ENCODE data around the gene CEMIP.

The CEMIP gene

GRCh38 chr15:80787316-80787715, 8.1 kb downstream of the CEMIP start:
- Mint-ChIP-seq H3K36me3 (no peaks in the 10 kb centered on the region), H3K9me3 (no peaks in the 10 kb centered on the region), H3K27me3 (peaks cover 35% of the 10 kb centered on the region), H3K4me3 (no peak overlapping the region), H3K27ac (no peak overlapping the region), H3K4me1 (no peaks in the 10 kb centered on the region)
- ATAC-seq: no peak

GRCh38 chr15:80788536-80788935, 9.4 kb downstream of the CEMIP start:
- Mint-ChIP-seq H3K27ac (no peak overlapping the region), H3K9me3 (no peaks in the 10 kb centered on the region), H3K27me3 (peaks cover 39% of the 10 kb centered on the region), H3K36me3 (no peaks in the 10 kb centered on the region), H3K4me1 (no peaks in the 10 kb centered on the region), H3K4me3 (no peak overlapping the region)
- no peak for ATAC-seq

- Mint-ChIP-seq H3K4me1 (no peaks in the 10 kb centered on the region), H3K4me3 (no peak overlapping the region), H3K27ac (no peak overlapping the region), H3K36me3 (no peaks in the 10 kb centered on the region), H3K27me3 (peaks cover 40% of the 10 kb centered on the region), H3K9me3 (no peaks in the 10 kb centered on the region)
- ATAC-seq: no peak
Measured at GRCh38 chr15:80789296-80789695, 10.1 kb downstream of the CEMIP start.

- no peaks in the 10 kb centered on the region for H3K36me3 Mint-ChIP-seq
- H3K27me3 Mint-ChIP-seq: peaks cover 45% of the 10 kb centered on the region
- no peak for ATAC-seq
- H3K9me3 Mint-ChIP-seq: no peaks in the 10 kb centered on the region
- H3K4me1 Mint-ChIP-seq: no peaks in the 10 kb centered on the region
- no peak overlapping the region for H3K4me3 Mint-ChIP-seq
- H3K27ac Mint-ChIP-seq: no peak overlapping the region
Measured at GRCh38 chr15:80789796-80790195, 10.6 kb downstream of the CEMIP start.

GRCh38 chr15:80790236-80790635, 11.1 kb downstream of the CEMIP start:
- Mint-ChIP-seq H3K36me3 (no peaks in the 10 kb centered on the region), H3K4me3 (no peak overlapping the region), H3K4me1 (no peaks in the 10 kb centered on the region), H3K27ac (no peak overlapping the region), H3K27me3 (peaks cover 49% of the 10 kb centered on the region), H3K9me3 (no peaks in the 10 kb centered on the region)
- no peak for ATAC-seq

GRCh38 chr15:80791004-80791403, 11.8 kb downstream of the CEMIP start:
- Mint-ChIP-seq H3K27ac (no peak overlapping the region), H3K9me3 (no peaks in the 10 kb centered on the region), H3K4me1 (no peaks in the 10 kb centered on the region), H3K27me3 (peaks cover 54% of the 10 kb centered on the region), H3K4me3 (no peak overlapping the region), H3K36me3 (no peaks in the 10 kb centered on the region)
- ATAC-seq: no peak

- Mint-ChIP-seq H3K27ac (no peak overlapping the region), H3K4me3 (no peak overlapping the region), H3K36me3 (no peaks in the 10 kb centered on the region), H3K4me1 (no peaks in the 10 kb centered on the region), H3K27me3 (peaks cover 31% of the 10 kb centered on the region), H3K9me3 (peaks cover 4% of the 10 kb centered on the region)
- ATAC-seq: no peak
Measured at GRCh38 chr15:80796407-80796806, 17.2 kb downstream of the CEMIP start.

GRCh38 chr15:80798911-80799310, 19.7 kb downstream of the CEMIP start:
- Mint-ChIP-seq H3K27ac (no peak overlapping the region), H3K4me1 (no peaks in the 10 kb centered on the region), H3K9me3 (peaks cover 4% of the 10 kb centered on the region), H3K27me3 (peaks cover 16% of the 10 kb centered on the region), H3K4me3 (no peak overlapping the region), H3K36me3 (no peaks in the 10 kb centered on the region)
- no peak for ATAC-seq

- no peak overlapping the region for H3K4me3 Mint-ChIP-seq
- H3K27me3 Mint-ChIP-seq: peaks cover 7% of the 10 kb centered on the region
- no peaks in the 10 kb centered on the region for H3K36me3 Mint-ChIP-seq
- H3K4me1 Mint-ChIP-seq: no peaks in the 10 kb centered on the region
- ATAC-seq: no peak
- H3K27ac Mint-ChIP-seq: no peak overlapping the region
- peaks cover 4% of the 10 kb centered on the region for H3K9me3 Mint-ChIP-seq
Measured at GRCh38 chr15:80800067-80800466, 20.9 kb downstream of the CEMIP start.

GRCh38 chr15:80801891-80802680, 22.9 kb downstream of the CEMIP start:
- Mint-ChIP-seq H3K27me3 (no peaks in the 10 kb centered on the region), H3K4me1 (no peaks in the 10 kb centered on the region), H3K9me3 (peaks cover 4% of the 10 kb centered on the region), H3K36me3 (no peaks in the 10 kb centered on the region), H3K27ac (no peak overlapping the region), H3K4me3 (no peak overlapping the region)
- no peak for ATAC-seq

GRCh38 chr15:80803580-80804525, 24.7 kb downstream of the CEMIP start:
- H3K4me1 Mint-ChIP-seq: no peaks in the 10 kb centered on the region
- H3K27me3 Mint-ChIP-seq: peaks cover 9% of the 10 kb centered on the region
- no peak overlapping the region for H3K4me3 Mint-ChIP-seq
- no peak overlapping the region for H3K27ac Mint-ChIP-seq
- H3K9me3 Mint-ChIP-seq: peaks cover 4% of the 10 kb centered on the region
- H3K36me3 Mint-ChIP-seq: no peaks in the 10 kb centered on the region
- ATAC-seq: peak; percentile 16

- Mint-ChIP-seq H3K9me3 (peaks cover 4% of the 10 kb centered on the region), H3K4me3 (no peak overlapping the region), H3K27me3 (peaks cover 9% of the 10 kb centered on the region), H3K4me1 (no peaks in the 10 kb centered on the region), H3K27ac (no peak overlapping the region), H3K36me3 (no peaks in the 10 kb centered on the region)
- no peak for ATAC-seq
Measured at GRCh38 chr15:80804970-80805495, 25.9 kb downstream of the CEMIP start.

- Mint-ChIP-seq H3K4me3 (no peak overlapping the region), H3K4me1 (no peaks in the 10 kb centered on the region)
Measured at GRCh38 chr15:80811781-80812315, 32.7 kb downstream of the CEMIP start.

GRCh38 chr15:80815106-80815505, 35.9 kb downstream of the CEMIP start:
- no peaks in the 10 kb centered on the region for H3K36me3 Mint-ChIP-seq
- no peaks in the 10 kb centered on the region for H3K9me3 Mint-ChIP-seq
- H3K4me3 Mint-ChIP-seq: no peak overlapping the region
- H3K27ac Mint-ChIP-seq: no peak overlapping the region
- peaks cover 35% of the 10 kb centered on the region for H3K27me3 Mint-ChIP-seq
- H3K4me1 Mint-ChIP-seq: no peaks in the 10 kb centered on the region
- no peak for ATAC-seq

More at GRCh38 chr15:80811781-80812315, 32.7 kb downstream of the CEMIP start:
- ATAC-seq: no peak
- Mint-ChIP-seq H3K9me3 (no peaks in the 10 kb centered on the region), H3K27me3 (peaks cover 39% of the 10 kb centered on the region), H3K36me3 (no peaks in the 10 kb centered on the region), H3K27ac (no peak overlapping the region)

GRCh38 chr15:80816049-80816653, 37.0 kb downstream of the CEMIP start:
- ATAC-seq: no peak
- Mint-ChIP-seq H3K9me3 (no peaks in the 10 kb centered on the region), H3K4me3 (no peak overlapping the region), H3K27me3 (peaks cover 35% of the 10 kb centered on the region), H3K27ac (no peak overlapping the region), H3K4me1 (no peaks in the 10 kb centered on the region), H3K36me3 (no peaks in the 10 kb centered on the region)
